GM12891 (cell line): ENCODE results near the gene RALGPS1.

Source experiments
- POLR2A ChIP-seq: IDR thresholded peaks from 2 replicates; pipeline ENCODE4 v1.6.1; 2011; ENCODE audit warnings: low read depth, low read length, control low read depth
- POLR2AphosphoS5 ChIP-seq: IDR thresholded peaks from 2 replicates; pipeline ENCODE4 v1.6.1; 2011; ENCODE audit warnings: low read depth, low read length, control low read depth
- POU2F2 ChIP-seq: IDR thresholded peaks from 2 replicates; pipeline ENCODE4 v1.6.1; 2011; ENCODE audit warnings: low read depth, mild to moderate bottlenecking, control low read depth, low read length, moderate library complexity
- SPI1 ChIP-seq: IDR thresholded peaks from 2 replicates; pipeline ENCODE4 v1.6.1; 2011; ENCODE audit warnings: low read depth, low read length, control low read depth
- TAF1 ChIP-seq: IDR thresholded peaks from 2 replicates; pipeline ENCODE4 v1.6.1; 2011; ENCODE audit warnings: low read depth, low read length, control low read depth

GRCh38 chr9:127107929-127108876, 193.6 kb downstream of the RALGPS1 start:
- TF ChIP-seq TAF1 (no peak), POLR2A (no peak), POLR2AphosphoS5 (no peak), POU2F2 (no peak), SPI1 (no peak)
